Activated naive CD8-positive, alpha-beta T cell treated with anti-CD3 and anti-CD28 coated beads, Interleukin-2, amount 50 U/mL, for 24 hours (primary cell): ENCODE measurements around the gene SPACA4.

Experiments used
- ATAC-seq: fragments of 150-1000 bp; cut with Tn5 transposase; one replicate; pipeline ENCODE4 v1.10.0; 2021
- DNase-seq: peaks from one replicate; pipeline ENCODE4 v3.0.0; 2021
- H3K27ac Mint-ChIP-seq: one replicate; pipeline ENCODE4 v1.8.0; 2021; ENCODE audit warnings: mild to moderate bottlenecking, mixed read lengths
- H3K27me3 Mint-ChIP-seq: one replicate; pipeline ENCODE4 v1.8.0; 2021; ENCODE audit warnings: mixed read lengths
- H3K36me3 Mint-ChIP-seq: one replicate; pipeline ENCODE4 v1.8.0; 2021; ENCODE audit warnings: low read depth, mixed read lengths
- H3K4me1 Mint-ChIP-seq: one replicate; pipeline ENCODE4 v1.8.0; 2021; ENCODE audit warnings: mixed read lengths
- H3K4me3 Mint-ChIP-seq: one replicate; pipeline ENCODE4 v1.8.0; 2021; ENCODE audit warnings: mild to moderate bottlenecking, moderate library complexity, mixed read lengths
- H3K9me3 Mint-ChIP-seq: one replicate; pipeline ENCODE4 v1.8.0; 2021; ENCODE audit warnings: mixed read lengths

The SPACA4 gene

GRCh38 chr19:48619692-48620585 lies 13.4 kb downstream of the SPACA4 start:
- no peak for DNase-seq
- ATAC-seq: no peak
- Mint-ChIP-seq H3K36me3 (peaks cover 64% of the 10 kb centered on the region), H3K4me1 (peaks cover 64% of the 10 kb centered on the region), H3K4me3 (peak overlapping the region; percentile 98), H3K9me3 (no peaks in the 10 kb centered on the region), H3K27ac (peak overlapping the region; percentile 100), H3K27me3 (no peaks in the 10 kb centered on the region)

GRCh38 chr19:48623556-48624066 lies 17.1 kb downstream of the SPACA4 start:
- Mint-ChIP-seq H3K4me3 (peak overlapping the region; percentile 80), H3K9me3 (no peaks in the 10 kb centered on the region), H3K27me3 (no peaks in the 10 kb centered on the region), H3K36me3 (peaks cover 38% of the 10 kb centered on the region), H3K4me1 (peaks cover 56% of the 10 kb centered on the region), H3K27ac (peak overlapping the region; percentile 90)
- no peak for DNase-seq
- ATAC-seq: no peak

GRCh38 chr19:48624067-48624594 lies 17.6 kb downstream of the SPACA4 start:
- DNase-seq (peak; percentile 98), ATAC-seq (peak; percentile 78)
- Mint-ChIP-seq H3K27me3 (no peaks in the 10 kb centered on the region), H3K4me1 (peaks cover 52% of the 10 kb centered on the region), H3K9me3 (no peaks in the 10 kb centered on the region), H3K36me3 (peaks cover 35% of the 10 kb centered on the region), H3K27ac (peak overlapping the region; percentile 90), H3K4me3 (peak overlapping the region; percentile 80)

GRCh38 chr19:48624791-48625723 lies 18.5 kb downstream of the SPACA4 start:
- no peak for DNase-seq

GRCh38 chr19:48625891-48626327 lies 19.4 kb downstream of the SPACA4 start:
- ATAC-seq: no peak
- Mint-ChIP-seq H3K4me3 (no peak overlapping the region), H3K27me3 (no peaks in the 10 kb centered on the region), H3K27ac (no peak overlapping the region), H3K9me3 (no peaks in the 10 kb centered on the region), H3K4me1 (peaks cover 44% of the 10 kb centered on the region), H3K36me3 (peaks cover 28% of the 10 kb centered on the region)
- DNase-seq: no peak

More at GRCh38 chr19:48624791-48625723, 18.5 kb downstream of the SPACA4 start:
- no peak for ATAC-seq
- no peaks in the 10 kb centered on the region for H3K27me3 Mint-ChIP-seq
- peaks cover 31% of the 10 kb centered on the region for H3K36me3 Mint-ChIP-seq
- H3K9me3 Mint-ChIP-seq: no peaks in the 10 kb centered on the region
- H3K4me1 Mint-ChIP-seq: peaks cover 46% of the 10 kb centered on the region
- H3K4me3 Mint-ChIP-seq: peak overlapping the region; percentile 80
- no peak overlapping the region for H3K27ac Mint-ChIP-seq

- DNase-seq (peak; percentile 49), ATAC-seq (peak; percentile 63)
- Mint-ChIP-seq H3K9me3 (no peaks in the 10 kb centered on the region), H3K36me3 (peaks cover 21% of the 10 kb centered on the region), H3K4me3 (no peak overlapping the region), H3K4me1 (peaks cover 42% of the 10 kb centered on the region), H3K27ac (peak overlapping the region; percentile 68), H3K27me3 (no peaks in the 10 kb centered on the region)
Measured at GRCh38 chr19:48627201-48627864, 20.8 kb downstream of the SPACA4 start.

GRCh38 chr19:48627865-48628314 lies 21.3 kb downstream of the SPACA4 start:
- no peaks in the 10 kb centered on the region for H3K27me3 Mint-ChIP-seq
- H3K27ac Mint-ChIP-seq: no peak overlapping the region
- ATAC-seq: no peak

GRCh38 chr19:48628486-48629296 lies 22.1 kb downstream of the SPACA4 start:
- no peak overlapping the region for H3K27ac Mint-ChIP-seq
- H3K4me3 Mint-ChIP-seq: no peak overlapping the region
- no peak for ATAC-seq
- peaks cover 46% of the 10 kb centered on the region for H3K4me1 Mint-ChIP-seq
- H3K27me3 Mint-ChIP-seq: no peaks in the 10 kb centered on the region
- DNase-seq: no peak
- H3K9me3 Mint-ChIP-seq: no peaks in the 10 kb centered on the region
- peaks cover 15% of the 10 kb centered on the region for H3K36me3 Mint-ChIP-seq

More at GRCh38 chr19:48627865-48628314, 21.3 kb downstream of the SPACA4 start:
- Mint-ChIP-seq H3K4me3 (no peak overlapping the region), H3K9me3 (no peaks in the 10 kb centered on the region), H3K36me3 (peaks cover 20% of the 10 kb centered on the region), H3K4me1 (peaks cover 44% of the 10 kb centered on the region)
- no peak for DNase-seq

GRCh38 chr19:48629297-48629598 lies 22.7 kb downstream of the SPACA4 start:
- peaks cover 13% of the 10 kb centered on the region for H3K36me3 Mint-ChIP-seq
- DNase-seq (no peak), ATAC-seq (no peak)
- no peak overlapping the region for H3K27ac Mint-ChIP-seq
- no peaks in the 10 kb centered on the region for H3K9me3 Mint-ChIP-seq
- H3K4me3 Mint-ChIP-seq: no peak overlapping the region
- H3K4me1 Mint-ChIP-seq: peaks cover 47% of the 10 kb centered on the region
- H3K27me3 Mint-ChIP-seq: no peaks in the 10 kb centered on the region

GRCh38 chr19:48629599-48630295 lies 23.2 kb downstream of the SPACA4 start:
- H3K9me3 Mint-ChIP-seq: no peaks in the 10 kb centered on the region
- no peaks in the 10 kb centered on the region for H3K27me3 Mint-ChIP-seq
- ATAC-seq (no peak), DNase-seq (peak; percentile 47)
- H3K4me3 Mint-ChIP-seq: no peak overlapping the region
- H3K4me1 Mint-ChIP-seq: peaks cover 47% of the 10 kb centered on the region
- no peak overlapping the region for H3K27ac Mint-ChIP-seq
- H3K36me3 Mint-ChIP-seq: peaks cover 13% of the 10 kb centered on the region

GRCh38 chr19:48630296-48631063 lies 23.9 kb downstream of the SPACA4 start:
- H3K27ac Mint-ChIP-seq: no peak overlapping the region
- DNase-seq (no peak), ATAC-seq (no peak)
- peaks cover 47% of the 10 kb centered on the region for H3K4me1 Mint-ChIP-seq
- H3K36me3 Mint-ChIP-seq: peaks cover 8% of the 10 kb centered on the region
- no peaks in the 10 kb centered on the region for H3K9me3 Mint-ChIP-seq
- no peaks in the 10 kb centered on the region for H3K27me3 Mint-ChIP-seq
- no peak overlapping the region for H3K4me3 Mint-ChIP-seq

- H3K4me1 Mint-ChIP-seq: peaks cover 51% of the 10 kb centered on the region
- H3K36me3 Mint-ChIP-seq: peaks cover 8% of the 10 kb centered on the region
- DNase-seq: no peak
- no peaks in the 10 kb centered on the region for H3K9me3 Mint-ChIP-seq
- no peak overlapping the region for H3K27ac Mint-ChIP-seq
- H3K27me3 Mint-ChIP-seq: peaks cover 2% of the 10 kb centered on the region
- H3K4me3 Mint-ChIP-seq: no peak overlapping the region
- ATAC-seq: no peak
Measured at GRCh38 chr19:48631225-48631624, 24.7 kb downstream of the SPACA4 start.
